ENCODE data around the gene FBXO31.

- TF ChIP-seq CTCF (IDR thresholded peaks at IDR 0.05): no peak
- TF ChIP-seq POLR2AphosphoS5 (IDR thresholded peaks at IDR 0.05): no peak
- TF ChIP-seq POLR2A (IDR thresholded peaks at IDR 0.05): no peak
Observed at GRCh38 chr16:87327798-87328495, 55.6 kb downstream of the FBXO31 start.
